HG03432 (cell line): ENCODE results near the gene PRSS22.

Experiments
- ATAC-seq: cut with Tn5 transposase; IDR thresholded peaks from one replicate; pipeline ENCODE4 v1.9.1; 2021; ENCODE audit warnings: mild to moderate bottlenecking, moderate library complexity; ENCODE audit not compliant: unreplicated experiment

The PRSS22 gene

DNA sequence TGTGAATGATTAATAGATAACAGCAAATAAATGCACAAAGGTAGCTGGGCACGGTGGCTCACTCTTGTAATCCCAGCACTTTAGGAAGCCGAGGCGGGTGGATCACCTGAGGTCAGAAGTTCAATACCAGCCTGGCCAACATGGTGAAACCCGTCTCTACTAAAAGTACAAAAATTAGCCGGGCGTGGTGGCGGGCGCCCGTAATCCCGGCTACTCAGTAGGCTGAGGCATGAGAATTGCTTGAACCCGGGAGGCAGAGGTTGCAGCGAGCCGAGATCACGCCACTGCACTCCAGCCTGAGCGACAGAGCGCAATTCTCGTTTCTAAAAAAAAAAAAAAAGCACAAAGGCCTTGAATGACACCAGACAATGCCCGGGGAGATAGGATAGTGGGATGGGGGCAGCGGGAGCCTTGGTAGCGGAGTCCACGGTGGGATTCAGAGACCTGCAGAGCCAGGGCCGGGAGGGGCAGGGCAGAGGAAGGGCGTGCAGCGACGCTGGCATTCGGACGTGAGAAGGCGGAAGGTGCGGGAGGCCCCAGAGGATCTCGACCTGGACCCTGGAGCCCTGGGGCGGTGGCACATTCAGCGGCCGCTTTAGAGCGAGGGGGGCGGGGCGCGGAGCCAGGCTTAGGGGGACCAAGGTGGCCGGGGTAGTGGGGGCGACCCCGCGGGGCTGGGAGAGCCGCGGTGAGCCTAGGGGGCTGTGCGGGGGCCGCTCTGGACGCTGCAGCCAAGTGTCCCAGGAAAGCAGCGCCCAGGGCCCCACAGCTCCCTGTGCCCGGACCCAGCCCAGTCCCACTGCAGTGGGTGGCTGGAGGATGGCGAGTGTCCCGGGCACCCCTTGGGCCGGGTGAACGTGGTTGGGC, 24.0 kb upstream of the PRSS22 start:
- ATAC-seq = peak; percentile 19

GRCh38 chr16:2879854-2880508, 22.0 kb upstream of the PRSS22 start:
- ATAC-seq = no peak

- ATAC-seq = peak; percentile 72
Measured at GRCh38 chr16:2874912-2875362, 17.0 kb upstream of the PRSS22 start.

DNA sequence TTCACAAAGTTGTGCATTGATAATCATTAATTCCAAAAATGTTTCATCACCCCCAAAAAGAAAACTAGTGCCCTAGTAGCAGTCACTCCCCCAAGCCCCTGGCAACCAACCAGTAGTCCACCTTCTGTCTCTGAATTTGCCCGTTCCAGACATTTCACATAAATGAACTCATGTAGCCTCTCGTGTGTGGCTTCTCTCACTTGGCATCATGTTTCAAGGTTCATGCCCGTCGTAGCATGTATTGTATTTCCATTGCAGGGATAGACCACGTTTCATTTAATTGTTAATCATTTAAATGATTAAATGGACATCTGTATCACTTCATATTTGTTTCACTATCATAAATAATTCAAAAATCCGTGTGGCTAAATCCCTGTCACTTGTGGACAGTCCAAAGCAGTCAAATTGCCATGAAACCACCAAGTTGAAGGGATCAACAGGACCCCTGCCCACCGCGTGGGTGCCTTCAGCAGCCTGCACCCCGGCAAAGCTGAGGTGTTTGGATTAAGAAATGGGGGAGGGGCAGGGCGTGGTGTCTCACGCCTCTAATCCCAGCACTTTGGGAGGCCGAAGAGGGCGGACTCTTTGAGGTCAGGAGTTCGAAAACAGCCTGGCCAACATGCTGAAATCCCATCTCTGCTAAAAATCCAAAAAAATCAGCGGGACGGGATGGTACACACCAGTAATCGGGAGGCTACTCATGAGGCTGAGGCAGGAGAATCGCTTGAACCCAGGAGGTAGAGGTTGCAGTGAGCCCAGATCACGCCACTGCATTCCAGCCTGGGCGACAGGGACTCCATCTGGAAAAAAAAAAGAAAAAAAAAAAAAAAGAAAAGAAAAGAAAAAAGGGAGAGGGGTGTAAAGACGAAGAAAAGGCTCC, 16.3 kb upstream of the PRSS22 start:
- no peak for ATAC-seq

- no peak for ATAC-seq
Measured at GRCh38 chr16:2871926-2872325, 14.0 kb upstream of the PRSS22 start.

GRCh38 chr16:2867987-2868789, 10.2 kb upstream of the PRSS22 start:
- peak; percentile 87 for ATAC-seq

DNA sequence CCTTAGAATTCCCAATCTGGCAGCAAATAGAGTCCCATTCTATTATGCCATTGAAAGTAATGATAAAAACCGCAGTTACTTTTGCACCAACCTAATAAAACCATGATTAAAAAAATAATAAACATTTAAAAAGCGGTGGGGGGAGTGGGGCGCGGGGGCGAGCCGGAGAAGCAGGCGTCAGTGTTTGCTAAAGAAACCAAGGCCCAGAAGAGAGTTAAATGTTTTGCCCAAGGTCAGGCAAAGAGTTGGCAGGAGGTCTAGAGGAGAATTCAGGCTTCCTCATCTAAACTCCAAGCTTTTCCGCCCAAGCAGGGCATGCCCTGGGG, 9.7 kb upstream of the PRSS22 start:
- ATAC-seq = no peak

DNA sequence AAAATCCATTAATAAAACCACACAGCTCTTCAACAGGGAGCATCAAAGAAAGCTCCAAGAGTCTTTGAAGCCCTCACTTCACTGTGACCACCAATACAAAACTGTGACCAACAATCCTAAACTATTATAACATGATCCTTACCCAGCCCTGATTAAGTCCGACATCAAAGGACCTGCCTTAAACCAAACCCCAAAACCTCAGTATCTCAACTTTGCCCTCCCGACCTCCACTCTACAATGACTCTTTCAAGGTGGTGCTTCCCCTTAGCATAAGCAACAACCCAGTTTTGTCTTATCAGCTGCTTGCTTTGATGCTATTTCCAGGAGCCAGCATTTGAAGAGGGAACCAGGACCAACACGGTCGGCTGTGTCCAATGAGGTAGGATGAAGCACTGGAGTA, 8.5 kb upstream of the PRSS22 start:
- no peak for ATAC-seq

DNA sequence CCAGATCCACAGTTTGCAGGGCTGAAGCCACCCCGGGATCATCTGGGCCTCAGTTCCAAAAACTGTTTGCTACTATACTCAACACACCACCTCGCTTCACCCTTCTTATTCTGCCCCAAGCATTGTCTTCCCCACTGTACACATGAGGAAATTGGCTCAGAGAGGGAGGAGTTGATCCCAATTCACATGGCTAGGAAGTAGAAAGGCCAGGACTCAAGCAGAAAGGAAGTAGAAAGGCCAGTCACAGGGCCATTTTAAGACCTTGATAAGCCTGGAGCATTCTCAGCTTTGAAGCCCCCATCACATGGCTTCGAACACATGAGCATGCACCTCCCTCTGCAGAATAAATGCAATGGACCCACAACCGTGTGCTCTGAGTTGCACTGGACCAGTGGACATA, 7.7 kb upstream of the PRSS22 start:
- no peak for ATAC-seq

GRCh38 chr16:2860826-2861567, 3.0 kb upstream of the PRSS22 start:
- ATAC-seq = no peak

- no peak for ATAC-seq
Measured at GRCh38 chr16:2859686-2860265, 1.8 kb upstream of the PRSS22 start.

DNA sequence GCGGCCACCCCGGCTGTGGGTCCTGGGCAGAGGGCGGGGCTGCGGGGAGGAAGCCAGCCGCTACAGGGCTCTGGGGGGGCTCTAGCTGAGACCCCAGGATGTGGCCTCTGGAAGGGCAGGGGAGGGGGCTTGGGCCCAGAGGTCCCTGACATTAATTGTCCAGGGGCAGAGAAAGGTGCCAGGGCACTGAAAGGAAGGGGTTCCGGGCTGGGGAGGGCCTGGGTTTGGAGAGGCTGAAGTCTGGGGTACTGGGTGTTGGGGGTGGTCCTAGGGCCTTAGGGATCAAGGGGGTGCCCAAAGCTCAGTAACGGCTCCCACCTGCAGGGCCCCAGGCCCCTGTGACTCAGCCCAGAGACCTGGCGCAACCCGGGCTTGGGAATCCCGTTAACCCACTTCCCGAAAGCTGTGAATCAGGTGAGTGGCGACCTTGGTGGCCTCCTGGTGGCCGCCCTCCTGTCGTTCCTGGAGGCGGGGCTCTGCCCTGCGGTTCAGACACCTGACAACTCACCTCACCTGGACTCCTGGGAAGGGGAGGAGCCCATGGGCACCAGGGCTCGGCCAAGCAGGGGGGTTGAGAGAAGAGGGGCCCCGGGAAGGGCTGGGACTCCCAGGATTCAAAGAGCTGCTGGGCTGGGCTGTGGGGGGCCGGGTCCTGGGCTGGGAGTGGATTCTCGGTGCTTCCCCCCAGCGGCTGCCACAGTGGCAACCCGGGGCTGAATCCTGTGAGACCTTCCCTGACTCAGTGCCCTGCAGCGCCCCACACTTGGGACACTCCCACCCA, 465 bp upstream of the PRSS22 start:
- no peak for ATAC-seq

DNA sequence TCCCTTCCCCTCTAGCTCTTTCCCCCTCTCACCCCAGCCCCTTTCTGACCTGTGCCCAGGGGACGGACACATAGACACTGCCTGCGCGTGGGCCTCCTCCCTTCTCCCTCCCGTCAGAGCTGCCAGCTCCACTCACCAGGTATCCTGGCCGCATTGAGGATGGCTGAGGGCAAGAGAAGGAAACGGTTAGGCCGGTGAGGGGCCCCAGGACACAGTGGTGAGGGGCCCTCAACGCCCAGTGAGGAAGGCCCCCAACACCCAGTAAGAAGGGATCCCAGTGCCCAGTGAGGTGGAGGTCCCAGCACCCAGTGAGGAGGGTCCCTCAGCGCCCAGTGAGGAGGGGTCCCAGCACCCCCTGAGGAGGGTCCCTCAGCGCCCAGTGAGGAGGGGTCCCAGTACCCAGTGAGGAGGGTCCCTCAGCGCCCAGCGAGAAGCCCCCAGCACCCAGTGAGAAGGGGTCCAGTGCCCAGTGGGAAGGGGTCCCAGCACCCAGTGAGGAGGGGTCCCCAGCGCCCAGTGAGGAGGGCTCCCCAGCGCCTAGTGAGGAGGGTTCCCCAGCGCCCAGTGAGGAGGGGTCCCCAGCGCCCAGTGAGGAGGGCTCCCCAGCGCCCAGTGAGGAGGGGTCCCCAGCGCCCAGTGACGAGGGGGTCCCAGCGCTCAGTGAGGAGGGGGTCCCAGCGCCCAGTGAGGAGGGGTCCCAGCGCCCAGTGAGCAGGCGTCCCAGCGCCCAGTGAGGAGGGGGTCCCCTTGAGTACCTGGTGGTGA, 1.1 kb downstream of the PRSS22 start:
- no peak for ATAC-seq

DNA sequence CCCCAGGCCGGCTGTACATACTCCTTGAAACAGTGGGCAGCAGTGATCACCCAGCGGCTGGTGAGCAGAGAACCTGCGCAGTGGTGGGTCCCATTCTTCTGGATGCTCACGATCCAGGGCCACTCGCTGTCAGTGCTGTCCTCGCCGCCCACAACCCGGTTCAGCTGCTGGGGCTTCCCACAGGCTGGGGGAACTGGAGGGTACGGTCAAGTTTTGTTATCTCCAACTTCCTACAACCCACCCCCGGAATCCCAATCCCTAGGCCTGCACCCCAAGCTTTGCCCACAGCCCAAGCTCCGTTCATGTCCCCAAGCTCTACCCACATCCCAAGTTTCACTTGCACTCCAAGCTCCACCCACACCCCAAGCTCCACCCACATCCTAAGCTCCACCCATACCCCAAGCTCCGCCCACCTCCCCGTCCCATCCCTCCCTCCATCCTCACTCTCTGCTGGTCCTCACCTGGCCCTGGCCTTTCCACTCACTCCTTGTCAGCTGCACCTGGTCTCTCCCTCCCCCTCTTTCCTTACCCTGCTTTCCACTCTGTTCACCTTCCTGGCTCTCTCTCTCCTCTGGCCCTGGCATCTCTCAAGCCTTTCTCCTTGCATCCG, 1.8 kb downstream of the PRSS22 start:
- ATAC-seq = no peak

DNA sequence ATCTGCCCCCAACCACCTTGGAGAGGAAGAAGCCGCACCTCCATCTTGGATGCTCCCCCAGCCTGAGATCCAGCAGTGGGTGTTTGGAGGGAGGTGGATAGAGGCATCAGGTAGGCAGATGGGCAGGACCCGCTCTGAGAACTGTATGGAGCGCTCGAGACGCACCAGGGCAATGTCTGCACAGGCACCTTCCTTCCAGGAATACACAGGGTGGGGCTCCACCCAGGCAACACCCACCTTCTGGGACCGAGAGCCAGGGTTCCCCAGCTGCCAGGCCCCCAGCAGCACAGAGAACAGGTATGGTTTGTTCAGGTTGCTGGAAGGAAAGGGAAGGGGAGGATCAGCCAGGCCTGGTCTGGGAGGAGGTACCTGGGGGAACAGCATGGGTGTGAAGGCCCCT, 2.4 kb downstream of the PRSS22 start:
- no peak for ATAC-seq

- no peak for ATAC-seq
Measured at GRCh38 chr16:2854700-2855309, 3.2 kb downstream of the PRSS22 start.

GRCh38 chr16:2853531-2854073, 4.4 kb downstream of the PRSS22 start:
- no peak for ATAC-seq
